ENCODE data around the gene VAC14.

VAC14 gene

DNA sequence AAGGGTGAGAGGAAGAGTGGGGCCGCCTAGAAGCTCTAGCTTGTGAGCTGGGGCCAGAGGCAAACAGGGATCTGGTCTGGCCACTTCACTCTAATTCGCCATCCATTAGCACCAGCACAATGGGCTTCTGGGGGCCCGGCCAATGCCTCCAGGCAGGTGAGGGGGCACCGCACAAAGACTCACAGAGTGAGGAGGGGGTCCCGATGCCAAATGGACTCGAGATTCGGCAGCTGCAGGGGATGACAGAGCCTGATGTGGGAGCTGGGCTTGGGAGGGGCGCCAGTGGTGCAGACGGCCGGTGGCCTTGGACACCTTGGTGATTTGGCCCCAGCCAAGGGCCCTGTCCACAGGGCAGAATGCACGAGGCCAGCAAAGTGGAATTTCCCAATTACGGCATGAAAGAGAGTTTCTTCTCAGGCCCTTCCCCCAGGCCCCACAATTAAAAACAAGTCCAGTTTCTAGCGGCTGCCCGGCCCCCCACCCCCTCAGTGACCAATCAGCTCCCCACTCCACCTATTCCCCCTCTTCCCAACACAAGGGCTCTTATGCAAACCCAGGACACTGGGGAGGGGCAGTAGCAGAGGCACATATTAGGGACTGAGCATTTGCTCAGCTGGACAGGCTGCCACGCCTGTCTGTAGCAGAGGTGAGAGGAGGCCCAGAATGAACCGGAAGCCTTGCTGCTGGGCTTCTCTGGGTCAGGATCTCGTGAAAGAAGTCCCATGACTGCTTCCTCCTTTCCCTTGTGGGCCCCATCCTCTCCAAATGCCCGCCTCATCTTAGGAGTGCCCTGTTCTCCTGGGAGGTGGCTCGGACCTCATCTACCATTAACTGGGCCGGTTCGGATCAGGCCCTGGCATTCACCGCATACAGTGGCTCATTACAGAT lies 75.7 kb downstream of the VAC14 start:
- no peak for DNase-seq (ENCODE audit: low read depth, low spot score)

- DNase-seq (ENCODE audit: low read depth, low spot score), result no peak
These were observed 76.6 kb downstream of the VAC14 start for GRCh38 chr16:70724146-70725023.

GRCh38 chr16:70723740-70724145 lies 77.2 kb downstream of the VAC14 start:
- no peak for DNase-seq (ENCODE audit: low read depth, low spot score)

DNA sequence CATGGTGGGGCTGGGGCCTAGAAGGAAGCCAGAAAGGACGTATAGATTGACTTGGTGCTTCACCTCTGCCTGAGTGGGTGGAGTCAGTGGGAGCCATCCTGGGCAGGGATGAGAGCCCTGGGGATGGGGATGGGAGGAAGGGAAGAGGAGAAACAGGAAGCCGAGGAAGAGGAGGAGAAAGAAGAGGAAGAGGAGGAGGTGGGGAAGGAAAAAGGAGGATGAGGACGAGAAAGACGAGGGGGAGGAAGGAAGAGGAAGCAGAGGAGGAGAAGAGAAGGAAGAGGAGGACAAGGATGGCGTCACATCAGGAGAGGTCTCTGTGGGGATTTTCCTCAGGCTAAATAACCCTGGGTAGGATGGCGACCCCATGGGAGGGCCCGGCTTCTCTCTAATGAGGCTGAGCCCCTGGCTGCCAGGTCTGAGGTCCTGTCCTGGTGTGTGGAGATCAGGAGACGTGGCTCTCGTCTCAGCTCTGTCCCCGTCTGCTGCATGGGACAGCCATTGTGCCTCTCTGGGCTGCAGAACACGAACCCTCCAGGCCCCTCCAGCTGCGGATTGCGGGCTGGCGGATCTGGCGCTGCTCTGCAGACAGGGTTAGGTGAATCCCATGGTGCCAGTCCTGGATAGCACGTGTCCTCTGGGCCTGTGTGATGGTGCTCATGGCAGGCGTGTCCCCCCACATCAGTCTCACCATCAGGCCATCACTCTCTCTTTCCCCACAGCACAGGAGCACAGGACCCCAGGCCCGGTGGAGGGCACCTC lies 79.6 kb downstream of the VAC14 start:
- DNase-seq (ENCODE audit: low read depth, low spot score), result no peak

GRCh38 chr16:70720425-70721201 lies 80.3 kb downstream of the VAC14 start:
- DNase-seq (ENCODE audit: low read depth, low spot score), result no peak

GRCh38 chr16:70717065-70717464 lies 83.9 kb downstream of the VAC14 start:
- no peak for DNase-seq (ENCODE audit: low read depth, low spot score)

DNA sequence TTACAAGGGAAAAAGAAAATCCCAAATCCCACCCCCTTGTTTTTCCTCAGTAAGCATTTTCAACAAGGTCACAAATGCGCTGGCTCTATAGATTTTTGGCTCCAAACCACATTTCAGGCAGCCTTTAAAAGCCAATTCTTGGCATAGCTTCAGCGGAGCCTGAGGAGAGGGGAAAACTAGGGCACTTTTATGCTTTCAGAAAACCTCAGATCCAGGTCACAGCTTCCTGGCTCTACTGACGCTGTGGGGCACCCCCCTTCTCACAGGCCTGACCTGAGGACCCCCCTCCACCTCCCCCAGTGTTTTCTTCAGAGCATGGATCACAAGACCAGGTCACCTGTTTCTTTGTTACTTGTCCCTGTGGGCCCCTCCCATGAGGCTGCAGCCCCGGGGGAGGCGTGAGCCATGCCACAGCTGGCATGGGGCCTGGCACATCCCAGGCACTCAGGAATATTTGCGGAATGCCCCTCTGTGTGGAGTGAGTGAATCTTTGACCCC lies 85.0 kb downstream of the VAC14 start:
- no peak for DNase-seq (ENCODE audit: low read depth, low spot score)

GRCh38 chr16:70715055-70715858 lies 85.7 kb downstream of the VAC14 start:
- no peak for DNase-seq (ENCODE audit: low read depth, low spot score)

DNA sequence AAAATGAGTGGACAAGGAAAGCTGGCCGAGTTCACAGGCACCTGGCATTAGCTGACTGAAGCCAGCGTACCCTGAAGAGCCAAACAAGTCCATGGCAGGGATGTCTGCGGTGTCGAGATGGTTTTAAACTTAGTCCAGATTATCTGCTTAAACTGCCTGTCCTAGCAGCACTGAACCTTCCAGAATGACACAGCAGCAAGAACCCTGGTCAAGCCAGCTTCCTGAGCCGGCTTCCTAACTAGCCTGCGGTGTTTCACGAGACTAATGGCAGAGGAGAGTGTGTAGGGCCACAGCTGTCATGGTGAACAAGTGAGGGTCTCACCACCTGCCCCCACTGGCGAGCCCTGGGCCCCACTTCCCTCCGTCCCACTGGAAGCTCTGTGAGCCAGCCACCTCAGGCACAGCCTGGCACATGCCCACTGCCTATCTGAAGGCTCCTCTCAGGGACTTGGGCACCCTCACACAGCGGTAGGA lies 86.3 kb downstream of the VAC14 start:
- no peak for DNase-seq (ENCODE audit: low read depth, low spot score)

DNA sequence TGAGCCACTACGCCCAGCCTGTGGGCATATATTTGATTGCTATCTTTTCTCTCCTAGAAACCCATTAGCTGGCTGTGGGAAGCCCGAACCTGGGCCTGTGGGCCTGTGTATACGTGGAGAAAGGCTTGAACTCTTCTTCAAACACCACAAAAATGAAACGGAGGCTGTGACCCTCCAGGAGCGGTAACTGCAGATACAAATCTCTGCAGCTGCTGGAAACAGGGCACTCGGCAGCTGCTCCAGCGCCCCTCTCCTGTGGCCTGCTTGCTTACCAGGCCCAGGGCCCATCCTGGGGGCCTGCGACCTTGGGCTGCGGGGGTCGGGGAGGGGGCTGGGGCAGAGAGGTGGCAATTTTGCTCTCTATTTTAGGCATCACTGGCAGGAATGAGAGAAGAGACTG lies 87.1 kb downstream of the VAC14 start:
- DNase-seq (ENCODE audit: low read depth, low spot score), result no peak

- DNase-seq (ENCODE audit: low read depth, low spot score), result no peak
These were observed 87.6 kb downstream of the VAC14 start for GRCh38 chr16:70713342-70713741.

- DNase-seq (ENCODE audit: low read depth, low spot score), result no peak
These were observed 88.0 kb downstream of the VAC14 start for GRCh38 chr16:70712942-70713341.

DNA sequence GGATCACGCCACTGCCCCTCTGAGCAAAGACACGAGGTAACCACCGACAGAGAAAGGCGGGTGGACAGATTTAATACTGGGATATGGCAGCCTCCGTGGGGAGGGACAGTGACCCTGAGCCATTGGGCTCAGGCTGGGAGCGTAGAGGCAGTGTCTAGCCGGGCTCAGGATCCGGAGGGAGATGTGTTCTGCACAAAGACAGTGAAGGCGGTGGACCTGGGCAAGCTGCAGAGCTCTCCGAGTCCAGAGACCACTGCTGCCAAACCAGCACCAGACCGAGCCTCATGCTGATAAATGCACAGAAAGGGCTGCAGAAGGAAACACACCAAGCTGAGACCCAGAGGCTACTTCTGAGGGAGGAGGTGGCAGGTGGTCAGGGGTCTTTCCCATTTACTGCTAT lies 88.6 kb downstream of the VAC14 start:
- DNase-seq (ENCODE audit: low read depth, low spot score), result no peak

GRCh38 chr16:70711211-70712031 lies 89.5 kb downstream of the VAC14 start:
- DNase-seq (ENCODE audit: low read depth, low spot score), result no peak

DNA sequence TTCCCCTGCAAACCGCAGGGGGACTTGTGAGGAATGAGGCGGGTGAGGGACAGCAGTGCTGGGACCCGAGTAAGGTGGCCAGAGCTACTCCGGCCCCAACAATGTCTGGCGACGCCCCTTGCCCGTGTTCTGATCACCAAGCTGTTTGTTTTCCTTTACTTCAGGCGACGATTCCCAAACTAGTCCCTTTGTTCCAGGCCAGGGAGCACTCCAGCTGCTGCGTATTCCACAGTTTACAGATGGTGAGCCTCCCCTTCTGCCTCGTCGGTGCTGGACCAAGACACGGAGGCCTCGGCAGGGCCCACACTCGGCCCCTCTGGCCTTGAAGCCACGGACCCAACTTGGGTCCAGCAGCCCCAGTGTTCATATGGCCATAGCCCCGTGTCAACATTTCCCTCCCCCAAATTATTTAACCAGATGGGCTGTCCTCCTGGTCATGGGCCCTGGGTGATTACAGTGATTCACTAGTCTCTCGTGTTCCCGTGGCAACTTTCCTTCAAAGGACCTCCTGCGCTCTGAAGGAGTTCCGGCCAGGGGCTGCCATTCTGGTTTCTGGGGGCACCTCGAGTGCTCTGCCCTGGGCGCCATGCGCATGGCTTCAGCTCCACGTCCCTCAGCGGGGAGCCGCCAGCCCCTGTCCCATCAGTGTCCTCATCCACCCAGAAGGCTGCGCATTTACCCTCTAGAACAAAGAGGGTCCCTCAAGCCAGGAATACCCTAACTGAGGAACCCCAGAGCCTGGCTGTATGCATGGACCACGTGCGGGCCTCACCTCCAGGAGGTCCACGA lies 90.3 kb downstream of the VAC14 start:
- no peak for DNase-seq (ENCODE audit: low read depth, low spot score)

- no peak for DNase-seq (ENCODE audit: low read depth, low spot score)
These were observed 91.0 kb downstream of the VAC14 start for GRCh38 chr16:70709942-70710341.

DNA sequence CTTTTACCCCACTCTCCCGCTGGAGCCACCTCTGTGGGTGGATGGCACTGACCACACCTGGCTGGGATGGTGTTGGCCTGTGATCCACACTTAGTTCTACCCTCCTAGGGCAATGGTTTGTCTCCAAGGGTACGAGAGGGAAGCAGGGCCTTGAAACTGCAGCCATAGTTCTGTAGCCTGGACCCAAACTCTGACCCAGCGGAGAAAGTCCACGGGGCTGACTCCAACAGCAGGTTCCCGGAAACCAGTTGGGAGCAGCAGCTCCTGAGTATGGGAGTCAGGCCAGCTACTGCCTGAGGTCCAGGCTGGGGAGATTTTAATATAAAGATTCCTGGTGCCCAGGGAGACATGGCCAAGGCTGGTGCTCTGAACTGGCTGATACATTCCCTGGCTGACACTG lies 91.5 kb downstream of the VAC14 start:
- no peak for DNase-seq (ENCODE audit: low read depth, low spot score)
